ENCODE data around the gene RUNDC1. TPM values are rescaled to one million over a fixed set of nuclear protein-coding genes. Genes with fewer than 3 reads are reported as not detected.

RUNDC1 gene
- total RNA-seq, 4 donors from 2014 or later: 18.1 to 43.8 (median 27.8) TPM

GRCh38 chr17:43011728-43012472 lies 31.5 kb downstream of the RUNDC1 start:
- H3K9me3 ChIP-seq: no peaks in the 10 kb centered on the region
- peak overlapping the region; percentile 75 to 82 (median 78) for H3K27ac ChIP-seq
- intact Hi-C loops (cut with DNase I; ENCODE audit: low total_unique reads) (loop anchor here (10.0 kb wide), 1 partner anchor 303 kb away; no protein-coding TSS in a partner anchor), in situ Hi-C loops (cut with MboI; ENCODE audit: low pct_ligation_motif_present in 1 of 4, low pct_unique_long_range_greater_than_20kb in 1 of 4, low sequenced_read_pairs in 3 of 4) (loop anchor here in 1 of 4 donors (25.0 kb wide), 1 partner anchor 325 kb away; no protein-coding TSS in a partner anchor)
- WGBS, 2 donors (ENCODE audit: low coverage in 1 of 2): 83 to 96% methylated on average over 5 to 15 of the region's 15 CpGs
- no peak for DNase-seq
- H3K36me3 ChIP-seq: no peaks in the 10 kb centered on the region
- H3K4me1 ChIP-seq: peaks cover 6 to 55% (median 28%) of the 10 kb centered on the region in 4 donors
- no peaks in the 10 kb centered on the region for H3K27me3 ChIP-seq
- H3K4me3 ChIP-seq: no peak overlapping the region
- no peak for TF ChIP-seq POLR2A (IDR thresholded peaks at IDR 0.05)
- TF ChIP-seq EP300 (IDR thresholded peaks at IDR 0.05; ENCODE audit: low read depth): no peak
- no peak for TF ChIP-seq POLR2AphosphoS5 (IDR thresholded peaks at IDR 0.05)
- TF ChIP-seq CTCF (IDR thresholded peaks at IDR 0.05): no peak

- intact Hi-C loops (cut with DNase I; ENCODE audit: low total_unique reads) (loop anchor here (10.0 kb wide), 1 partner anchor 302 kb away; no protein-coding TSS in a partner anchor), in situ Hi-C loops (cut with MboI; ENCODE audit: low pct_ligation_motif_present in 1 of 4, low pct_unique_long_range_greater_than_20kb in 1 of 4, low sequenced_read_pairs in 3 of 4) (loop anchor here in 1 of 4 donors (25.0 kb wide), 1 partner anchor 324 kb away; no protein-coding TSS in a partner anchor)
- Histone ChIP-seq H3K36me3 (no peaks in the 10 kb centered on the region), H3K4me3 (no peak overlapping the region), H3K4me1 (peaks cover 6 to 45% (median 22%) of the 10 kb centered on the region in 4 donors), H3K27ac (peak overlapping the region in 1 of 4 donors; percentile 60), H3K9me3 (no peaks in the 10 kb centered on the region), H3K27me3 (no peaks in the 10 kb centered on the region)
- DNase-seq: no peak
- TF ChIP-seq EP300 (IDR thresholded peaks at IDR 0.05; ENCODE audit: low read depth) (no peak), POLR2A (IDR thresholded peaks at IDR 0.05) (no peak), CTCF (IDR thresholded peaks at IDR 0.05) (no peak)
- WGBS, 2 donors (ENCODE audit: low coverage in 1 of 2): 76% methylated on average over 5 of the region's 8 CpGs; no CpG with 5 or more reads in 1 of the 2 donors
Observed at GRCh38 chr17:43013296-43013695, 32.9 kb downstream of the RUNDC1 start.

GRCh38 chr17:43014020-43014648 lies 33.8 kb downstream of the RUNDC1 start:
- Histone ChIP-seq H3K4me1 (peaks cover 6 to 46% (median 24%) of the 10 kb centered on the region in 4 donors), H3K9me3 (no peaks in the 10 kb centered on the region), H3K27me3 (no peaks in the 10 kb centered on the region), H3K4me3 (no peak overlapping the region), H3K27ac (peak overlapping the region in 3 of 4 donors; percentile 15 to 60 (median 52)), H3K36me3 (no peaks in the 10 kb centered on the region)
- WGBS, 2 donors (ENCODE audit: low coverage in 1 of 2): 67 to 81% methylated on average over 1 to 11 of the region's 12 CpGs
- DNase-seq: no peak
- in situ Hi-C loops (cut with MboI; ENCODE audit: low pct_ligation_motif_present in 1 of 4, low pct_unique_long_range_greater_than_20kb in 1 of 4, low sequenced_read_pairs in 3 of 4) (loop anchor here in 1 of 4 donors (25.0 kb wide), 1 partner anchor 323 kb away; no protein-coding TSS in a partner anchor), intact Hi-C loops (cut with DNase I; ENCODE audit: low total_unique reads) (loop anchor here (10.0 kb wide), 1 partner anchor 301 kb away; no protein-coding TSS in a partner anchor)
- TF ChIP-seq POLR2AphosphoS5 (IDR thresholded peaks at IDR 0.05) (no peak), CTCF (IDR thresholded peaks at IDR 0.05) (no peak), POLR2A (IDR thresholded peaks at IDR 0.05) (no peak), EP300 (IDR thresholded peaks at IDR 0.05; ENCODE audit: low read depth) (no peak)
